Upper lobe of left lung (tissue), 4 donors: ENCODE results near the gene KLK13.

ENCODE experiments used
- CTCF ChIP-seq, 6 experiments: fragments of 450-650 bp in 4 of 6; fragments of 200-600 bp in 2 of 6; sonication (generic) in 2 of 6; IDR thresholded peaks; one replicate each; pipeline ENCODE4 v1.5.1; 2016 to 2019; ENCODE audit warnings: antibody characterized with exemption in 6 of 6
- EP300 ChIP-seq, 4 donors: sonication (generic); formaldehyde crosslinking; IDR thresholded peaks; one replicate each; pipeline ENCODE4 v1.5.1; 2017; ENCODE audit warnings: antibody characterized with exemption in 4 of 4, control low read depth in 2 of 4
- POLR2A ChIP-seq, 4 donors: fragments of 450-650 bp; IDR thresholded peaks; one replicate each; pipeline ENCODE4 v1.5.1; 2016 to 2017; ENCODE audit warnings: antibody characterized with exemption in 4 of 4, mild to moderate bottlenecking in 2 of 4
- POLR2AphosphoS5 ChIP-seq, 2 donors: sonication (generic); formaldehyde crosslinking; IDR thresholded peaks; one replicate each; pipeline ENCODE4 v1.5.1; 2017; ENCODE audit warnings: antibody characterized with exemption in 2 of 2

- TF ChIP-seq CTCF (IDR thresholded peaks at IDR 0.05): no peak
- TF ChIP-seq POLR2AphosphoS5 (IDR thresholded peaks at IDR 0.05): no peak
- no peak for TF ChIP-seq EP300 (IDR thresholded peaks at IDR 0.05)
- no peak for TF ChIP-seq POLR2A (IDR thresholded peaks at IDR 0.05)
These were observed 28.2 kb upstream of the KLK13 start for GRCh38 chr19:51093101-51093500.
